ENCODE data around the gene DVL1.
"Not testable (repeated sequence)": the region's sequence is repeated elsewhere in the genome, so short reads cannot be mapped to it uniquely, and the experiment has no call there.

DVL1 gene

DNA sequence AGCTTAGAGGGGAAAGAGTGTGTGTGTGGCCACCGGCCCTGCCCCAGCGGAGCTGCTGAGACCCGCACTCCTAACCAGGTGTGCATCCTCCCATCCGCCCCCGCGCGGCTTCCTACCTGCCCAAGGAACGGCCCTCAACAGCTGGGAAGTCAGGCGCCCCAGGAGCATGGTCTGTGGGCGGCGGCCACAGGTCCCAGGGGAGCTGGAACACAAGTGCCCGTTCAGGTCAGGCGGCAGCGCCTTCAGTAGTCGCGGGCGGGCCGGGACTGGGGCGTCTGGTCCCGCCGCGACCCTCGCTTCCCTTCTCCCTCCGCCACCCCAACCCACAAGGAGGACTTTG lies 25.3 kb upstream of the DVL1 start:
- no peak for DNase-seq (ENCODE audit: low read depth, low spot score)
- peak overlapping the region; percentile 80 for H3K4me3 ChIP-seq (ENCODE audit: low read length)

DNA sequence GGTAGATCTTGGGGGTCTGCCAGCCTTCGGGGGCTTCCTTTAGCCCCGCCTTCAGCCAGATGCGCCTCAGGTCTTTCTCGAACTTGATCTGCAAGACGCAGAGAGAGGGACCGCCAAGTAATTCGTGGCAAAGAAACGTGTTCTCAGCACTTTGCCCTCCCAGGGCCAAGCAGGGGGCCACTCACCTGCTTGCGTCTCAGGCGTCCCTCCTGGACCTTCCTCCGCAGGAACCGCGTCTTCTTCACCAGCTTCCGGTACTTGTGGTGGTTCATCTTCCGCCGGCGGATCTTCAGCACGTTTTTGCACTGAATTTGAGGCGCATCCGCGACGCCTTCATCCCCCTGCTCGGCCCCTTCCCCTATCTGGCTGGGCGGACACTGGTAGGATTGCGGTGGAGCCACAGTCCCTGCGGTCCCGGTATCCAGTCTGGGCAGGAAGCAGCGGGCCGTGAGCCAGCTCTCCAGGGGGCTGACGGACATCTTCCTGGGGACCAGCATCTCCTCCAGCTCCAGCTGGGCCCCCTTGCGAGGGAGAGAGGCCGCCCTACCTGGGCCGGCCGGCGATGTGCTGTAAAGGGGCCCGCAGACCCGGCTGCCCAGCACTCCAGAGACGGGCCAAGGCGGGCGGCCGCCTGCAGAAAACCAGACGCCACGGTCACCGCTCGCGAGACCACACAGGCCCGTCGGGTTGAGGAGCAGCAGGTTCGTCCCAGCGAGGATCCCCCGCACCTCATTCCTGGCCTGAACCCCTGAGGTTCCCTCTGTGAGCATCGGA lies 24.8 kb upstream of the DVL1 start:
- peak overlapping the region; percentile 80 for H3K4me3 ChIP-seq (ENCODE audit: low read length)
- no peak for DNase-seq (ENCODE audit: low read depth, low spot score)

DNA sequence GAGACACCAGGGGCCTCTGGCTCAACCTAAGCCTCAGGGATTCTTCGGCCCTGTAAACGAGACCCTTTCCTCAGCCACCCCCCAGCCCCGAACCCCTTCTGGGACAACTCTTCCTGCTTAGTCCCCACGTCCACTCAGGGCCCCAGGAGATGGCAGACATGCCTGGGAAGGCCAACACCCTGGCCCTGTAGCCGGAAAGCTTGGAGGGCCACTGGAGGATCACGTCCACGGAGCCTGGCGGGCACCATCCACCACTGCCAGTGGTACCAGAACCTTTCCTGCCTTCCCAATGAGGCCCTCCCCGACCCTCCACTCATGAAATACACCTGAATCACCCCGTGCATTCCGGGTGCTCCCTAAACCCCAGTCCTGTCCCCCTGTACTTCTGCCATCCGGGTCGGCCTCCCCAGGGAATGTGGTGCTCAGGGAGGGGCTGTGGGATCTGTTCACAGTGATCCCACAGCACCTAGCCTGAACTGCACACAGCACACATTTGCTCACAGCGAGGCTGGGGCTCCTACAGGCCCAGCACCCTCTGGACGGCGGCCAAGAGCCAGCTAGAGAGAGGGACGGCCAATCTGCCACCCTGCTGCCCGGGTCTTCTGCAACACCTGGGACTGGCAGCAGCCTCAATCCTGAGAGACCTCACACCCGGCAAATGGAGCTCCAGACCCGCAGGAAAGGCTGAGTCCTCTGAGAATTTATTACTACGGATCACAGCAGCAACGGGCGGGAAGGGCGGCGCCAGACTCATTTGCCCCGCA lies 24.0 kb upstream of the DVL1 start:
- no peak overlapping the region for H3K4me3 ChIP-seq (ENCODE audit: low read length)
- no peak for DNase-seq (ENCODE audit: low read depth, low spot score)

DNA sequence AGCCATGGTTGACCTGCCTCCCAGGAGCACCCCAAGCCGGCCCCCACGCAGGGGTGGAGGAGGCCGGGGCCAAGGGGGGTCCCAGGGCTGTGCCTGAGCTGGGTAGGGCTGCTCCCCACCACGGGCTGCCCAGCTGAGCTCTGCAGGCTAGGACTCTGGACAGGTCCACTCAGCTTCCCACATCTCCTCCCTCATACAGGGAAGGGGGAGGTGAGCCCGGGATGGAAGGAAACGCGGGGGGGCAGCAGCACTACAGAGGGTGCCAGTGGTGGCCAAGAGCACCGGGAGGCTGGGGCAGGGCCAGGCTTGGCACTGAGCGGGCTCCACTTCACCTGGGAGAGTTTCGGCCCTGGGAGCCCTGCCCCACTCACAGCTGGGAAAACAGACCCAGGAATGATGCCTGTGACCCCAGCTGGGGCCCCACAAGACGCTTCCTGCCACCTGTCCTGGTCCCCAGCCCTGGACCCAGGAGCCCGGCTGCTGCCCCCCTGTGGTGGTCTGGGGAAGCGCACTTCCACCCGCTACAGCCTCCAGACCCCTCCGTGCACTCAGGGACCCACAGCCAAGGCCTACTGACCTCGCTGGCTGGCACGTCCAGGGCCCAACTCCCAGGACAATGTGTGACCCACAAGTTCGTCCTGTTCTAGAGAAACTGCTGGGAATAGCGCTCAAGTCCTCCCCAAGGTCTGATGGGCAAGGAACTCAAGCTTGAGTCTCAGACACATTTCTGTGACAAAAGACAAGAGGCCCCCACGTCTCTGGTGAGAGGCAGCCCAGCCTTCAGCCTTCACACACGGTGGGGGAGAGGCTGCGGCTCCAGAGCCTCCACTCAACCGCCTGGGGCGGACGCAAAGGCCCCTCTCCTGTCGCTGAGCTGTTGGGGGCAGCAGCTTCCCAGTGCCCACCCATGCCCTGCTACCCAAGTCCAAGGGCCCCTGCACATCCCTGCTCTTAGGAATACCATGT lies 22.8 kb upstream of the DVL1 start:
- H3K4me3 ChIP-seq (ENCODE audit: low read length) = no peak overlapping the region
- DNase-seq (ENCODE audit: low read depth, low spot score) = peak; percentile 42

DNA sequence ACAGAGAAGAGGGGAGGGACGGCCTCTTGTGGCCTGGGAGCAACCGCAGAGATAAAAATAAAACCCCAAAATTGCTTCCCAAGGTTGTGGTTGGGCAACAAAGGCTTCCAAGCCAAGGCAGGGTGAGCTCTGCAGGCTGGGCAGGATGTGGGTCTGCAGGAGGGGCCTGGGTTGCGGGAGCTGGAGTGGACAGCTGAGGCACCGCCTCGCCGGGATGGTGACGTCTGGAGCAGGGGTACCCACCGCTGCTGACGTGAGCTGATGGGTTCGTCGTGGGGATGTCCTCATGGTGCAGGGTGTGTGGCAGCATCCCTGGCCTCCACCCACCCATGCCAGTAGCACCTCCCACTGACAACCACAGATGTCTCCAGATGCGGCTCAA lies 22.1 kb upstream of the DVL1 start:
- H3K4me3 ChIP-seq (ENCODE audit: low read length) = no peak overlapping the region
- peak; percentile 84 for DNase-seq (ENCODE audit: low read depth, low spot score)

DNA sequence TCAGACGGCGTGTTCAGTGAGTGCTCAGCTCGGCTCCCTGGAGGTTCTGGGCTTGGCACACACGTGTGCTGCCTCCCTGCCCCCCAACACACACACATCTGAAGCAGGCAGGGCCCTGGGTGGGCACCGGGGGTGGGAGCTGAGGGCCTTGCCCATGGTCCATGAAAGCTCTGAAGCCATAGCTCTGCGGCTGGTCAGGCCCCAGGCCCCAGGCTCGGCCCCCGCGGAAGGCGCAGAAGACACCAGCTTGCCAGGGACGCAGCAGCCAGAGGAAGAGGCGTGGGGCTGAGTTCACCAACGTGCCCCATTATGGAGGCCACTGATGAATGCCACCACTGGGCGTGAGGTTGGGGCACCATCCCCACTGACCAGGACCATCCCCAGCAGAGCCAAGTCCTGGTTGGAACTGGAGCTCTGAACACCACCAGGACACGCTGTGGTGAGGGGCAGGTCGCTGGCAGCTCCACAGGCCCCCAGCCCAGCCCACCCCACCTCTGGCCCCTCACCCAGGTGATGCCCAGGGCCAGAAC lies 21.6 kb upstream of the DVL1 start:
- DNase-seq (ENCODE audit: low read depth, low spot score) = no peak
- H3K4me3 ChIP-seq (ENCODE audit: low read length) = no peak overlapping the region

DNA sequence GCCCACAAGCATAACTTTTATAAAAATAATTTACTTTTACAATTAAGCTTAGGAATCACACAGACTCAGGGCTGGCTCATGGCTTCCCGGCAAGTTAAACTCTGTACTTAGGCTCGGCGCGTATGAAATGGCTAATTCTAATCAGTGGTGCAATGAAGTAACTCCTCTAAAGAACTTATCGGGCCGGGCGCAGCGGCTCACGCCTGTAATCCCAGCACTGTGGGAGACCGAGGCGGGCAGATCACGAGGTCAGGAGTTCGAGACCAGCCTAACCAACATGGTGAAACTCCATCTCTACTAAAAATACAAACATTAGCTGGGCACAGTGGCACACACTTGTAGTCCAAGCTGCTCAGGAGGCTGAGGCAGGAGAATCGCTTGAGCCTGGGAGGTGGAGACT lies 20.9 kb upstream of the DVL1 start:
- not testable (repeated sequence) for H3K4me3 ChIP-seq (ENCODE audit: low read length); DNase-seq (ENCODE audit: low read depth, low spot score)

DNA sequence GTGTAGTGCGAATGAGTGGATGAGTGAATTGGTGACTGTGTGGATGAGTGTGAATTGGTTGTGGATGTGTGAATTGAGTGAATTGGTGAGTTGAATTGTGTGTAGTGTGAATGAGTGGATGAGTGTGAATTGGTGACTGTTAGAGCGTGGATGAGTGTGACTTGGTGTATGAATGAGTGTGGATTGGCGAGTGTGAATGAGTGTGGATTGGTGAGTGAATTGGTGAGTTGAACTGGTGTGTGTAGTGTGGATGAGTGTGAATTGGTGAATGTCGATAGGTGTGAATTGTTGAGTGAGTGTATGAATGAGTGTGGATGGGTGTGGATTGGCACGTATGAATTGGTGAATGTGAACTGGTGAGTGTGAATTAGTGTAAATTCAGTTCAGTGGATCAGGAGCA lies 18.1 kb upstream of the DVL1 start:
- no peak overlapping the region for H3K4me3 ChIP-seq (ENCODE audit: low read length)
- DNase-seq (ENCODE audit: low read depth, low spot score) = no peak

DNA sequence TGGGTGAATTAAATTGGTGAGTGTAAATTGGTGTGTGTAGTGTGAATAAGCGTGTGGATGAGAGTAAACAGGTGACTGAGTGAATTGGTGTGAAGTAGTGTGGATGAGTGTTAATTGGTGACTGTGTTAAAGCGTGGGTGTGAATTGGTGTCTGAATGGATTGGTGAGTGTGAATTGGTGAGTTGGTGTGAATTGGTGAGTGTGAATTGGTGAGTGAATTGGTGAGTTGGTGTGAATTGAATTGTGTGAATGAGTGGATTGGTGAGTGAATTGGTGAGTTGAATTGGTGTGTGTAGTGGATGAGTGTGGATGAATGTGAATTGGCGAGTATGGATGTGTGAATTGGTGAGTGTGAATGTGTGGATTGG lies 17.5 kb upstream of the DVL1 start:
- H3K4me3 ChIP-seq (ENCODE audit: low read length) = no peak overlapping the region
- DNase-seq (ENCODE audit: low read depth, low spot score) = no peak

DNA sequence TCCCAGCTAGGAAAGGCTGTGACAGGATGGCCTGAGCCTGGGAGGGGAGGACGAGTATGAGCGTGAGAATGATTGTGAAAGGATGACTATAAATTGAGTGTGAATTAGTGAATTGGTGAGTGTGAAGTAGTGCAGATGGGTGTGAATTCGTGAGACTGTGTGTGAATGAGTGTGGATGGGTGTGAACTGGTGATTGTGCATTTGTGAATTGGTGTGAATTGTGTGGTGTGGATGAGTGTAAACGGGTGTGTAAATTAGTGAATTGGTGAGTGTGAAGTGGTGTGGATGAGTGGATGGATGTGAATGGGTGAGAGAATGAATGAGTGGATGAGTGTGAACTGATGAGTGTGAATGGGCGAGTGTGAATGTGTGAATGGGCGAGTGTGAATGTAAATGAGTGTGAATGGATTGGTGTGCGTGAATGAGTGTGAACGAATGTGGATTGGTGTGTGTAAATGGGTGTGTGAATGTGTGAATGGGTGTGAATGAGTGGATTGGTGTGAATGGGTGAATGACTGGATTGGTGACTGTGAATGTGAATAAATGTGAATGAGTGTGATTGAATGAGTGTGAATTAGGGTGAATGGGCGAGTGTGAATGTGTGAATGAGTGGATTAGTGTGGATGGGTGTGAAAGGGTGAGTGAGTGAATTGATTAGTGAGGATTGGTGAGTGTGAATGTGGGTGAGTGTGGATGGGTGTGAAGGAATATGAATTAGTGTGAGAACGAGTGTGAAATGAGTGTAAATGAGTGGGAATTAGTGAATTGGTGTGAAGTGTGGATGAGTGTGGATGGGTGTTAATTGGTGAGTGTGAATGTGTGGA lies 16.9 kb upstream of the DVL1 start:
- no peak overlapping the region for H3K4me3 ChIP-seq (ENCODE audit: low read length)
- no peak for DNase-seq (ENCODE audit: low read depth, low spot score)

DNA sequence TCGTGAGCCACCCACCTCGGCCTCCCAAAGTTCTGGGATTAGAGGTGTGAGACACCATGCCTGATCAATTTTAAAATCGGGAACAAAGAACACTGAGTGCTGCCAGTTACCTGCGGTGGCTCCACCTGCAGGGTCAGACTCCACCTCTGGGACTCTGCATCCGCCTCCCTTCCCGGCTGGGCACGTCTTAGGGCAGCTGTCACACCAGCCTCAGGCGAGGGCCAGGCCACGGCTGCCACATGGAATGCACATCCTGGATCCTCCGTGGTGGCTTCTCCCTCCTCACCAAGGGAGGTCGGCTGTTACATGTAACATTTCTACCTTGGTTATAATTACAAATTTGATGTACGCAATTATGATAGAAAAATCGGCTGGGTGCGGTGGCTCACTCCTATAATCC lies 15.0 kb upstream of the DVL1 start:
- no peak overlapping the region for H3K4me3 ChIP-seq (ENCODE audit: low read length)
- DNase-seq (ENCODE audit: low read depth, low spot score) = no peak

DNA sequence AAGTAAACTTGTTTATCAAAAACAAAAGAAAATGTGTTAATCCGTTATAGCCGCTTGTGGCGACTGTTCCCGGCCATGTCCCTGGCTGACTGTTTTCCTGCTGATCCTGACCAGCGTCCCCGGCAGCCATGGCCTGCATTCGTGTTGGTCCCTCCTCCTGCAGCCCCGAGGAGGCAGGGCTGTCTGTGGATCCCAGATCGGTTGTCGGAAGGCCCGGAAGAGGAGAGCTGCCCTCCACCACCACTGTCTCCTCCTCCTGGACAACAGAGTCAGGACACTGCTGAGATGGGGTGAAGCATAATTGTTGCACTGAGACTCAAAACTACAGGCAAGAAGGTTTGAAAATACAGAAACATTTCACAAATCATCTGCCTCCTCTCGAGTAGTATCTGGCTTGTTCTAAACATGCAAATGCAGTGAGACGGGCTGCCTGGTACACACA lies 12.8 kb upstream of the DVL1 start:
- no peak overlapping the region for H3K4me3 ChIP-seq (ENCODE audit: low read length)
- DNase-seq (ENCODE audit: low read depth, low spot score) = no peak

DNA sequence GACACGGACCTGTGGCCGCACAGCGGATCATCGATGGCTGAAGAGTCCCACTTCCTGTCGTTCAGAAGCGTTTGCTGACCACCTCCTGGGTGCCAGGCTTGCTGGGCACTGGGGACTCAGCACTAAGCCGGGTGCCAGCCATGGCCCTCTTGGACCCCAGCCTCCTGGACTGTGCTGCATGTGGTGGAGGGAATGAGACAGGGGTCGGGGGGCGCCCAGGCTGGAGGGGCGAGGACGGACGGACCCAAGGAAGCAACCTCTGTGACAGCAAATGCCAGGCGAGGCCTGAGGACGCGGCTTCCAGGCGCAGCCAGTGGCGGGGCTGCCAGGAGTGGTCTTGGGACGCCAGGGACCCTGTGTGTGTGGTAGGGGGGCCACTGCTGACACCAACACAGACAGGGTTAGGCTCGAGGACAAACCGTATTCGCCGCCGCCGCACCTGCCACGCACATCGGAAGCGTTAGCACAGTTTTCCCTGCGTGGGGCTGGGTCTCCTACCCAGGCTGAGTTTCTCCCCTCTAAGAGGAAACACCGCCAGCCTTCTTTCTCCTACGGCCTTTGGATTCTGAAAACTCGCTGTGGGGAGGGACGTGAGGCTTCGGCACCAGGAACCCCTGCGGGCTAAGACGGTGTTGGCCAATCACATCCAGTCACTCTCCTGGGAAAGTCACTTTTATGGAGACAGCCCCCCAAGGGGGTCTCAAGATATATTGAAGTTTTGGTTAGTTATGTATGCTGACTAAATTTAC lies 12.2 kb upstream of the DVL1 start:
- H3K4me3 ChIP-seq (ENCODE audit: low read length) = no peak overlapping the region
- no peak for DNase-seq (ENCODE audit: low read depth, low spot score)

DNA sequence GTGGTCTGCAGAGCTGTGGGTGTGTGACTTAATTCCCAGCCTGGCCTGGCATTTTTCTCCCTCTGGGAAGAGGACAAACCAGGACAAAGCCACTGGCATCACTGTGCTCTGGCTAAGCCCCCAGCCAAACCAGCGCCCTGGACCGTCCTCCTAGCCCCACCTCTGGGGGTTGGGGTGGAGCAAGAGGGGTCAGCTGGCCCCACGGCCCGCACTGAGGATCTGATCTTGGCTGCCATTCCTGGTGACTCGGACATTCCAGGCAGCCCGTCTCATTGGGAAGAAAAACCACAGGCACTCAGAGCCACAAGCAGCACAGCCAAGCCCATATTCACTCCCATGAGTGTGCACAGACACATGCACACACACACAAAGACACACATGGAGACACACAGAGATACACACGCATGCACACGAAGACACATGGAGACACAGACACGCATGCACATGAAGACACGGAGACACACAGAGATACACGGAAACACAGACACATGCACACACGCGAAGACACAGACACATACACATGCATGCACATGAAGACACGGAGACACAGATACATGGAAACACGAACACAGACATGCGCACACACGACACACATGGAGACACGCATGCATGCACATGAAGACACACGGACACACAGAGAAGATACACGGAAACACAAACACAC lies 11.4 kb upstream of the DVL1 start:
- no peak for DNase-seq (ENCODE audit: low read depth, low spot score)
- no peak overlapping the region for H3K4me3 ChIP-seq (ENCODE audit: low read length)

DNA sequence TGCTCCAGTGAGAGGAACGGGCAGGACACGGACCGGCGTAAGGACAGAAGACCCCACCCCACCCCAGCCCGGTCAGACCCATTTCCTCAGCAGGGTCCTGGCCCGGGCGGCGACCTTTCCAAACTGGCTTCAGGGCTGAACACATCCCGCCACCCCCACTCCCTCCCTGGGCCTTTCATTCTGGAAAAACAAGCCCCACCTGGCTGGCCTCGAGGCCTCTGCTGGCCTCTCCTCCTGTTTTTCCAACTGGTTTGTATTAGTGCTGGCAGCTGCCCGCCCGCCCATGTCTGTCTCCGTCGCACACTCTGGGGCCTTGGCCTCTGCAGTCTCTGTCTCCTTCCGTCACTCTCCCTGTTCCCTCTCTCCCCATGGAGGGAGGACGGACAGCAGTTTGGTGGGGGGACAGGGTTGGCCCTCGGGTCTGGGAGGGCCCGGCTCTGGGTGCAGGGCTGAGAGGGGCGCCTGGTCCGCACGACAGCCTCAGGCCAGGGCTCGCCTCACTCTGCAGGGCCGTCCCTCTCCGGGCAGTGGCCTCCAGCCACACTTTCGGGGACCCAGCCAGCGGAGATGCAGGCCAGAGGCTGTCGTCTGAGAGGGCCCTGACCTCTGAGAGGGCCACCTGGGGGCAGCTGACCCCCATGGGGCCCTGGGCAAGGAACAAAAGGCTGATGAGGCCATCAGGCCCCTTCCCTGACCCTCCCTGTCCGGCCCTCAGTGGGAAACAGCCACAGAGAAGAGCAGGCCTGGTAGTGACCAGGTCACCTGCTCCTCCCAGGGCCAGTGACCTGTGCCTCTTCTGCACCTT lies 10.6 kb upstream of the DVL1 start:
- no peak overlapping the region for H3K4me3 ChIP-seq (ENCODE audit: low read length)
- no peak for DNase-seq (ENCODE audit: low read depth, low spot score)

DNA sequence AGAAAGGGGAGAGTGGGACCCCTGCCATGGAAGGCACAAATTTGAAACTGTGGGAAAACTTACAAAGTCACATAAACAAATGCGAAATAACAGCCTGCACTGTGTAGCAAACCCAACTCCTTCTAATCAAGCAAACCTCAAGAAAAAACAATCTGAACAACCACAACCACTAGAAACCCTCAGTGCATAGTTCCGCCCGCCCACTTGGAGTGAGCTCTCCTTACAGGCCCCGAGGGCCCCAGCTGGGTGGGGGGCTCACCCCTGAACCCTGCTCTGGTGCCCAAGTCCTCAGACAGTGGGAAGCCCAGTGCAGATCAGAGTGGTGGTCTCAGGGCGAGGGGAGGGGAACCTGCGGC lies 10.1 kb upstream of the DVL1 start:
- DNase-seq (ENCODE audit: low read depth, low spot score) = peak; percentile 46
- H3K4me3 ChIP-seq (ENCODE audit: low read length) = no peak overlapping the region

Data from Jurkat, Clone E6-1 (cell line).